IMR-90 (cell line): ENCODE measurements around the gene RAVER1. TPM values are rescaled to one million over a fixed set of nuclear protein-coding genes. Genes with fewer than 3 reads are reported as not detected.

Source experiments
- ATAC-seq: fragments of 200-7000 bp; cut with Tn5 transposase; 2 replicates; pipeline ENCODE4 v1.9.1; 2020; ENCODE audit warnings: low read depth, mild to moderate bottlenecking, moderate library complexity
- BruUV-seq: library from RNA; stranded (reverse); fragments of 400-500 nt; replicated peaks from 2 replicates; lab custom pipeline; 2021; lab: Mats Ljungman, UMichigan
- CTCF ChIA-PET: fragments of 300-600 bp; formaldehyde crosslinking; extraction: SDS; loops from one replicate; lab custom pipeline; 2021; ENCODE audit warnings: antibody characterized with exemption; lab: Yijun Ruan, JAX
- POLR2A ChIA-PET: fragments of 300-600 bp; sonication (Branson Sonifier 250); formaldehyde crosslinking; loops from one replicate; lab custom pipeline; 2022; ENCODE audit warnings: antibody characterized with exemption; ENCODE audit not compliant: unreplicated experiment; lab: Charles Lee
- DNase-seq: peaks from one replicate; pipeline ENCODE4 v3.0.0; 2013
- H2AFZ ChIP-seq: replicated peaks from 2 replicates; pipeline ENCODE3; 2013; ENCODE audit warnings: low read length, mild to moderate bottlenecking; ENCODE audit not compliant: poor library complexity
- H2AK5ac ChIP-seq: 2 replicates; pipeline ENCODE4 v1.6.1; 2013; ENCODE audit warnings: low read depth, low read length, inconsistent platforms
- H2AK9ac ChIP-seq: replicated peaks from 2 replicates; pipeline ENCODE3; 2013; ENCODE audit warnings: mild to moderate bottlenecking, low read depth, low read length, moderate library complexity; ENCODE audit not compliant: poor library complexity
- H2BK120ac ChIP-seq: 2 replicates; pipeline ENCODE4 v1.6.1; 2013; ENCODE audit warnings: low read depth, low read length, inconsistent platforms
- H2BK15ac ChIP-seq: 3 replicates; pipeline ENCODE4 v1.6.1; 2013; ENCODE audit warnings: low read depth, low read length, inconsistent platforms
- H2BK20ac ChIP-seq: 2 replicates; pipeline ENCODE4 v1.6.1; 2013; ENCODE audit warnings: low read depth, mild to moderate bottlenecking, inconsistent platforms, low read length, moderate library complexity
- H2BK5ac ChIP-seq: 2 replicates; pipeline ENCODE4 v1.6.1; 2013; ENCODE audit warnings: mild to moderate bottlenecking, low read depth, low read length, inconsistent platforms; ENCODE audit not compliant: poor library complexity, severe bottlenecking
- H3K14ac ChIP-seq: replicated peaks from 2 replicates; pipeline ENCODE4 v1.6.1; 2013; ENCODE audit warnings: low read depth, low read length, inconsistent platforms
- H3K18ac ChIP-seq: 2 replicates; pipeline ENCODE4 v1.6.1; 2013; ENCODE audit warnings: low read depth, low read length, control low read depth
- H3K23ac ChIP-seq: 2 replicates; pipeline ENCODE4 v1.6.1; 2013; ENCODE audit warnings: low read depth, low read length, inconsistent platforms
- H3K27ac ChIP-seq: 2 replicates; pipeline ENCODE4 v1.5.1; 2013; ENCODE audit warnings: mild to moderate bottlenecking, control low read depth, low read length; ENCODE audit not compliant: insufficient read depth
- H3K27me3 ChIP-seq: 2 replicates; pipeline ENCODE4 v1.6.1; 2013; ENCODE audit warnings: low read length; ENCODE audit not compliant: control insufficient read depth, insufficient read depth
- H3K36me3 ChIP-seq: 2 replicates; pipeline ENCODE4 v1.6.1; 2013; ENCODE audit warnings: low read length, mixed read lengths; ENCODE audit not compliant: control insufficient read depth, insufficient read depth
- H3K4ac ChIP-seq: 2 replicates; pipeline ENCODE4 v1.6.1; 2013; ENCODE audit warnings: low read depth, low read length, inconsistent platforms
- H3K4me1 ChIP-seq: 2 replicates; pipeline ENCODE4 v1.6.1; 2013; ENCODE audit warnings: low read length, mixed read lengths; ENCODE audit not compliant: control insufficient read depth, insufficient read depth
- H3K4me2 ChIP-seq: 2 replicates; pipeline ENCODE4 v1.6.1; 2013; ENCODE audit warnings: low read depth, mild to moderate bottlenecking, control low read depth, low read length, moderate library complexity
- H3K4me3 ChIP-seq: 2 replicates; pipeline ENCODE4 v1.5.1; 2013; ENCODE audit warnings: low read depth, mild to moderate bottlenecking, control low read depth, low read length, moderate library complexity; ENCODE audit not compliant: insufficient read depth
- H3K56ac ChIP-seq: 2 replicates; pipeline ENCODE4 v1.6.1; 2013; ENCODE audit warnings: low read length, inconsistent platforms; ENCODE audit not compliant: insufficient read depth; ENCODE audit errors: extremely low read depth
- H3K79me1 ChIP-seq, 2 experiments: 2 replicates each; pipeline ENCODE4 v1.6.1; 2013; ENCODE audit warnings: low read length in 2 of 2, inconsistent platforms in 1 of 2, low read depth in 1 of 2
- H3K9ac ChIP-seq: 2 replicates; pipeline ENCODE4 v1.6.1; 2013; ENCODE audit warnings: low read depth, low read length, control low read depth
- H3K9me1 ChIP-seq: 2 replicates; pipeline ENCODE4 v1.6.1; 2013; ENCODE audit warnings: low read length, inconsistent platforms; ENCODE audit not compliant: insufficient read depth
- H3K9me3 ChIP-seq: 2 replicates; pipeline ENCODE4 v1.6.1; 2013; ENCODE audit warnings: low read length; ENCODE audit not compliant: control insufficient read depth, insufficient read depth
- H4K20me1 ChIP-seq: 2 replicates; pipeline ENCODE4 v1.6.1; 2013; ENCODE audit warnings: low read length, inconsistent platforms; ENCODE audit not compliant: insufficient read depth
- H4K5ac ChIP-seq: 2 replicates; pipeline ENCODE4 v1.6.1; 2013; ENCODE audit warnings: mild to moderate bottlenecking, low read depth, low read length, control low read depth
- H4K8ac ChIP-seq, 2 experiments: 2 replicates each; pipeline ENCODE4 v1.6.1; 2013; ENCODE audit warnings: low read depth in 2 of 2, low read length in 2 of 2, control low read depth in 1 of 2, inconsistent platforms in 1 of 2
- H4K91ac ChIP-seq: 2 replicates; pipeline ENCODE4 v1.6.1; 2013; ENCODE audit warnings: low read depth, low read length, inconsistent platforms; ENCODE audit not compliant: insufficient read depth
- BHLHE40 ChIP-seq: fragments of 150-350 bp; IDR thresholded peaks from 2 replicates; pipeline ENCODE4 v1.6.1; 2016; ENCODE audit warnings: mild to moderate bottlenecking, low read depth, low read length
- CEBPB ChIP-seq: IDR thresholded peaks from 2 replicates; pipeline ENCODE4 v1.6.1; 2012; ENCODE audit warnings: low read depth, low read length, improper control_type of control experiment
- CHD1 ChIP-seq: IDR thresholded peaks from 2 replicates; pipeline ENCODE4 v1.6.1; 2012; ENCODE audit warnings: low read depth, low read length, improper control_type of control experiment
- ELK1 ChIP-seq: fragments of 150-350 bp; IDR thresholded peaks from 2 replicates; pipeline ENCODE4 v1.6.1; 2016; ENCODE audit warnings: low read depth, mild to moderate bottlenecking, low read length, moderate library complexity, borderline replicate concordance
- FOS ChIP-seq: fragments of 150-350 bp; IDR thresholded peaks from 2 replicates; pipeline ENCODE4 v1.6.1; 2016; ENCODE audit warnings: low read depth, low read length
- MAFK ChIP-seq: IDR thresholded peaks from 2 replicates; pipeline ENCODE4 v1.6.1; 2012; ENCODE audit warnings: low read depth, low read length, improper control_type of control experiment
- MXI1 ChIP-seq: IDR thresholded peaks from 2 replicates; pipeline ENCODE4 v1.6.1; 2012; ENCODE audit warnings: low read depth, mild to moderate bottlenecking, low read length, moderate library complexity, borderline replicate concordance
- POLR2A ChIP-seq: IDR thresholded peaks from 2 replicates; pipeline ENCODE4 v1.6.1; 2012; ENCODE audit warnings: mild to moderate bottlenecking, low read depth, low read length
- USF2 ChIP-seq: fragments of 150-350 bp; IDR thresholded peaks from 2 replicates; pipeline ENCODE4 v1.6.1; 2017; ENCODE audit warnings: mild to moderate bottlenecking, antibody characterized with exemption, low read length, low read depth
- WGBS, 2 experiments: methylation state at CpG; one replicate each; pipeline versions ENCODE4 v1.1.5 to v1.1.7; 2013; ENCODE audit warnings: missing lambda C conversion rate in 2 of 2; ENCODE audit not compliant: insufficient read length in 1 of 2; ENCODE audit errors: extremely low coverage in 2 of 2; 5-methylcytosine and 5-hydroxymethylcytosine counted together
- dilution Hi-C: fragments of 300-500 bp; cut with HindIII; formaldehyde crosslinking; loops from one replicate; pipeline ENCODE4 v1.14.3; 2018; ENCODE audit warnings: low sequenced_read_pairs; ENCODE audit not compliant: unreplicated experiment
- in situ Hi-C: fragments of 300-500 bp; cut with MboI; formaldehyde crosslinking; loops from 3 replicates; pipeline ENCODE4 v1.14.3; 2019; ENCODE audit warnings: low sequenced_read_pairs, inconsistent platforms, mixed read lengths
- intact Hi-C: fragments of 100-400 bp; cut with micrococcal nuclease; formaldehyde crosslinking; loops from 2 replicates; pipeline ENCODE4 v1.10.0; 2022
- polyA plus RNA-seq, 3 experiments: library from polyadenylated mRNA; depleted of rRNA; stranded (reverse); fragments of >200 nt; gene quantifications; 2 replicates each; pipeline ENCODE4 v1.2.3, GENCODE V29; 2012; ENCODE audit warnings: low replicate concordance in 1 of 3
- total RNA-seq: library from RNA; depleted of rRNA; stranded (reverse); fragments of >200 nt; gene quantifications from 2 replicates; pipeline ENCODE4 v1.2.3, GENCODE V29; 2012

The RAVER1 gene
- total and polyA plus RNA-seq, 2 of the 4 experiments (the other 2 are of a cell fraction) = 2.7 to 18.1 TPM

- TF ChIP-seq MXI1 = no peak
These were observed 39.5 kb downstream of the RAVER1 start (continued) for GRCh38 chr19:10293637-10294367.

GRCh38 chr19:10292789-10293636 is 40.3 kb downstream of the RAVER1 start:
- Histone ChIP-seq H3K18ac (no peak overlapping the region), H2BK5ac (no peak overlapping the region), H3K27me3 (no peaks in the 10 kb centered on the region; the same call in 1 of the 2 replicates), H2BK20ac (no peak overlapping the region), H3K4ac (no peak overlapping the region), H3K23ac (no peak overlapping the region), H3K4me3 (peak overlapping the region; percentile 25), H3K9me1 (peaks cover 4% of the 10 kb centered on the region), H2BK15ac (no peak overlapping the region), H3K4me2 (peak overlapping the region; percentile 49), H3K14ac (no peak overlapping the region), H3K36me3 (peaks cover 14% of the 10 kb centered on the region; the same call in 1 of the 2 replicates), H4K5ac (no peak overlapping the region; the same call in 1 of the 2 replicates), H4K20me1 (peaks cover 6% of the 10 kb centered on the region), H2AK5ac (peak overlapping the region; percentile 27; the same call in 1 of the 2 replicates), H3K9me3 (no peaks in the 10 kb centered on the region), H3K27ac (no peak overlapping the region), H2BK120ac (no peak overlapping the region), H2AFZ (peak overlapping the region; percentile 92), H4K91ac (no peak overlapping the region), H3K79me1 (peaks cover 0 to 4% of the 10 kb centered on the region in 2 experiments; a peak in 1 of 4 replicates), H2AK9ac (peak overlapping the region; percentile 83), H3K56ac (no peak overlapping the region), H3K9ac (no peak overlapping the region), H4K8ac (peak overlapping the region in 1 of 2 experiments; percentile 38; a peak in 2 of 4 replicates), H3K4me1 (peaks cover 15% of the 10 kb centered on the region)
- in situ Hi-C loops = no loop called here
- TF ChIP-seq POLR2A = no peak
- TF ChIP-seq MAFK = no peak
- no peak for TF ChIP-seq ELK1
- TF ChIP-seq CEBPB = no peak
- no peak for TF ChIP-seq CHD1
- no peak for TF ChIP-seq FOS
- no peak for TF ChIP-seq BHLHE40
- TF ChIP-seq USF2 = no peak
- ChIA-PET CTCF (no interaction called here), POLR2A (no interaction called here)
- ATAC-seq = no peak
- BruUV-seq = no TSS peak
- dilution Hi-C loops = no loop called here
- WGBS, 2 experiments = 56% methylated on average over 32 of the region's 56 CpGs; no CpG with 5 or more reads in 1 of the 2 experiments
- intact Hi-C loops = no loop called here
- no peak for DNase-seq
